Measurements from ENCODE around the gene AHR. TPM values are rescaled to one million over a fixed set of nuclear protein-coding genes. Genes with fewer than 3 reads are reported as not detected.
A peak's percentile ranks its signal among the peaks of the same experiment; 100 is the strongest.

Gene AHR
- total and polyA plus RNA-seq, 2 donors (not counting 3 experiments of a cell fraction or from before 2014, with no cell fraction given) = 4.8 to 31.8 TPM

DNA sequence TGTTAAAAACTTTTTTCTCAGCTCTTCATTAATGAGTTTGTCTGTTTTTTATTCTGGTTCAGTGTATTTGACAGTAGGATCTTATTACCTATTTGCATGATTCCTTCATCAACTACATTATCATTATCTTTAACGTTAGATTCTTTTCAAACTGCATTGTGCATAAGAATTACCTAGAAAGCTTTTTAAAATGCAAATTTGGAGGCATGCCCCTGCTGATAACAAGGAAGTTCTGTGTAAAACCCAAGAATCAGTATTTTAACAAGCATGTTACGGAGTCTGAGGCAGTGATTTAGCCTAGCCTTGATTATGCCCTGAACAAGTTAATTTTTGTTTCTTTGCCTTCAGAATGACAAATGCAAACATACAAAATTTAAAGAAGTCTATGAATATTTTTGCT lies 14.2 kb downstream of the AHR start:
- H3K4me3 ChIP-seq (replicated peaks in 1 of 3; ENCODE audit: insufficient read depth in 1 of 3, low read depth in 1 of 3, low read length in 3 of 3) = peak overlapping the region in 1 of 3 experiments; percentile 2
- H3K27ac ChIP-seq (ENCODE audit: insufficient read depth, low read depth, low read length) = peak overlapping the region; percentile 64
- H2AFZ ChIP-seq (ENCODE audit: low read depth, low read length) = no peak overlapping the region
- H4K20me1 ChIP-seq (replicated peaks; ENCODE audit: control insufficient read depth, extremely low read depth, insufficient read depth, low read length) = no peaks in the 10 kb centered on the region
- H3K36me3 ChIP-seq (ENCODE audit: control insufficient read depth in 2 of 2, extremely low read depth in 1 of 2, insufficient read depth in 2 of 2, low read length in 2 of 2) = peaks cover 0 to 3% of the 10 kb centered on the region in 2 experiments
- no peak for TF ChIP-seq GATA2 (IDR thresholded peaks at IDR 0.05; ENCODE audit: insufficient read depth, insufficient read length, low read depth, low read length)
- TF ChIP-seq POLR2A (IDR thresholded peaks at IDR 0.05; ENCODE audit: low read depth, low read length) = no peak
- no peak for TF ChIP-seq FOS (IDR thresholded peaks at IDR 0.05; ENCODE audit: borderline replicate concordance, insufficient read depth, low read length)
- no peak for TF ChIP-seq POLR2AphosphoS5 (IDR thresholded peaks at IDR 0.05; ENCODE audit: insufficient read depth, low read depth, low read length)
- TF ChIP-seq, protein P1, sequence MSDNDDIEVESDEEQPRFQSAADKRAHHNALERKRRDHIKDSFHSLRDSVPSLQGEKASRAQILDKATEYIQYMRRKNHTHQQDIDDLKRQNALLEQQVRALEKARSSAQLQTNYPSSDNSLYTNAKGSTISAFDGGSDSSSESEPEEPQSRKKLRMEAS (IDR thresholded peaks at IDR 0.05; ENCODE audit: insufficient read depth, insufficient read length) = no peak
- TF ChIP-seq, protein P2, sequence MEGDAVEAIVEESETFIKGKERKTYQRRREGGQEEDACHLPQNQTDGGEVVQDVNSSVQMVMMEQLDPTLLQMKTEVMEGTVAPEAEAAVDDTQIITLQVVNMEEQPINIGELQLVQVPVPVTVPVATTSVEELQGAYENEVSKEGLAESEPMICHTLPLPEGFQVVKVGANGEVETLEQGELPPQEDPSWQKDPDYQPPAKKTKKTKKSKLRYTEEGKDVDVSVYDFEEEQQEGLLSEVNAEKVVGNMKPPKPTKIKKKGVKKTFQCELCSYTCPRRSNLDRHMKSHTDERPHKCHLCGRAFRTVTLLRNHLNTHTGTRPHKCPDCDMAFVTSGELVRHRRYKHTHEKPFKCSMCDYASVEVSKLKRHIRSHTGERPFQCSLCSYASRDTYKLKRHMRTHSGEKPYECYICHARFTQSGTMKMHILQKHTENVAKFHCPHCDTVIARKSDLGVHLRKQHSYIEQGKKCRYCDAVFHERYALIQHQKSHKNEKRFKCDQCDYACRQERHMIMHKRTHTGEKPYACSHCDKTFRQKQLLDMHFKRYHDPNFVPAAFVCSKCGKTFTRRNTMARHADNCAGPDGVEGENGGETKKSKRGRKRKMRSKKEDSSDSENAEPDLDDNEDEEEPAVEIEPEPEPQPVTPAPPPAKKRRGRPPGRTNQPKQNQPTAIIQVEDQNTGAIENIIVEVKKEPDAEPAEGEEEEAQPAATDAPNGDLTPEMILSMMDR (IDR thresholded peaks at IDR 0.05; ENCODE audit: extremely low read depth in 1 of 2, insufficient read depth in 1 of 2, low read depth in 1 of 2, low read length in 2 of 2) = no peak
- TF ChIP-seq JUN (IDR thresholded peaks at IDR 0.05; ENCODE audit: borderline replicate concordance, insufficient read depth, insufficient read length, low read depth) = no peak
- no peak for TF ChIP-seq MYC (IDR thresholded peaks at IDR 0.05; ENCODE audit: low read depth, low read length)
- no peak for TF ChIP-seq EZH2 (IDR thresholded peaks at IDR 0.05; ENCODE audit: borderline replicate concordance, low read depth, low read length, severe bottlenecking)
- H3K79me2 ChIP-seq (ENCODE audit: control insufficient read depth, insufficient read depth, low read length) = peaks cover 41% of the 10 kb centered on the region
- ChIA-PET POLR2A (interaction anchor here (1.0 kb wide), 1 partner anchor 8 kb away, joined by 3 read pairs; no protein-coding TSS in a partner anchor), CTCF (interaction anchor here (1.4 to 6.1 kb wide), 4 partner anchors 11 to 372 kb away, joined by 3 to 57 read pairs (median 8); no protein-coding TSS in a partner anchor)
- BruUV-seq (replicated peaks) = no TSS peak
- no peaks in the 10 kb centered on the region for H3K9me1 ChIP-seq (replicated peaks; ENCODE audit: control insufficient read depth, extremely low read depth, insufficient read depth, low read length)
- H3K27me3 ChIP-seq (ENCODE audit: control insufficient read depth in 2 of 2, insufficient read depth in 2 of 2, low read length in 2 of 2) = no peaks in the 10 kb centered on the region
- DNase-seq (ENCODE audit: low read depth, low spot score) = peak; percentile 44
- FAIRE-seq = no peak
- H3K4me1 ChIP-seq (ENCODE audit: control insufficient read depth, extremely low read depth, insufficient read depth, low read length) = peaks cover 33% of the 10 kb centered on the region
- intact Hi-C loops (cut with micrococcal nuclease) (loop anchor here (1.0 kb wide), 3 partner anchors 7 to 132 kb away; no protein-coding TSS in a partner anchor), dilution Hi-C loops (cut with MboI; ENCODE audit: extremely low pct_ligation_motif_present, low sequenced_read_pairs) (no loop called here)
- peak overlapping the region; percentile 60 for H3K9ac ChIP-seq (replicated peaks; ENCODE audit: extremely low read depth, insufficient read depth, low read length)
- H3K9me3 ChIP-seq (replicated peaks; ENCODE audit: control insufficient read depth, insufficient read depth, low read length) = no peaks in the 10 kb centered on the region
- peak overlapping the region; percentile 60 for H3K4me2 ChIP-seq (ENCODE audit: insufficient read depth, low read length)

Data from endothelial cell of umbilical vein (primary cell).